ENCODE data around the gene CAPN10. TPM values are rescaled to one million over a fixed set of nuclear protein-coding genes. Genes with fewer than 3 reads are reported as not detected.
A peak's percentile ranks its signal among the peaks of the same experiment; 100 is the strongest.

The CAPN10 gene
- total and polyA plus RNA-seq, 4 donors, result 28.2 to 42.9 (median 33.5) TPM

DNA sequence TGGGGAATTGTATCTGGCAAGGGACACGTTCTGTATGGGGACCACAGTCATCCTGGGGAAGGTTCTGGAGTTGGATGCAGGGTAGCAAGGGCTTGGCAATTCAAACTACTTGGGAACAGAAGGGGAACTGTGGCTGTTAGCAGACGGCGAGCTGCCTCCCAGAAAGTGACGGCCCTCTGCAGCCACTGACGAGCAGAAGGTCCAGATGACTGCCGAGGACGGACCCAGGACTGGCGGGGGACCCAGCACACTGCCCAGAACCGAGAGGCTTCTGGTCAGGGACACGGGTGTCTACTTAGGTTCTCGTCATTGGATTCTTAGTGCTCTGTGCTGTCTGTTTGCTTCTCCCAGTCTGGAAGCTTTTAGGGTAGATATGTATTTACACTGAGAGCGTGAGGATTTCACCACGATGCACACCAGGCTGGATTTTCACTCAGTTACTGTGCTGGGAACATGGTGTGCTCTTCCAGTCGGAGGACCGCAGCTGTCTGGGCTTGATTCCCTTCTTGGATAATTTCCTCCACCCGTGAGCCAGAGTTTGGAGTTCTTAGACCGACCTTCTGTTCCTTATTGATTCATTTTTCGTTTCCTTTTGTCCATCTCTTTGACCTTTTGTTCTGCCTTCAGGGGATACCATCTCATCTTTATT, 52.1 kb downstream of the CAPN10 start:
- TF ChIP-seq, protein P1, sequence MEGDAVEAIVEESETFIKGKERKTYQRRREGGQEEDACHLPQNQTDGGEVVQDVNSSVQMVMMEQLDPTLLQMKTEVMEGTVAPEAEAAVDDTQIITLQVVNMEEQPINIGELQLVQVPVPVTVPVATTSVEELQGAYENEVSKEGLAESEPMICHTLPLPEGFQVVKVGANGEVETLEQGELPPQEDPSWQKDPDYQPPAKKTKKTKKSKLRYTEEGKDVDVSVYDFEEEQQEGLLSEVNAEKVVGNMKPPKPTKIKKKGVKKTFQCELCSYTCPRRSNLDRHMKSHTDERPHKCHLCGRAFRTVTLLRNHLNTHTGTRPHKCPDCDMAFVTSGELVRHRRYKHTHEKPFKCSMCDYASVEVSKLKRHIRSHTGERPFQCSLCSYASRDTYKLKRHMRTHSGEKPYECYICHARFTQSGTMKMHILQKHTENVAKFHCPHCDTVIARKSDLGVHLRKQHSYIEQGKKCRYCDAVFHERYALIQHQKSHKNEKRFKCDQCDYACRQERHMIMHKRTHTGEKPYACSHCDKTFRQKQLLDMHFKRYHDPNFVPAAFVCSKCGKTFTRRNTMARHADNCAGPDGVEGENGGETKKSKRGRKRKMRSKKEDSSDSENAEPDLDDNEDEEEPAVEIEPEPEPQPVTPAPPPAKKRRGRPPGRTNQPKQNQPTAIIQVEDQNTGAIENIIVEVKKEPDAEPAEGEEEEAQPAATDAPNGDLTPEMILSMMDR (IDR thresholded peaks at IDR 0.05; ENCODE audit: control extremely low read depth, extremely low read depth), result no peak
- Histone ChIP-seq H3K27ac (ENCODE audit: low read depth in 1 of 2, low read length in 1 of 2) (no peak overlapping the region), H3K9ac (ENCODE audit: insufficient read depth in 1 of 2, low read length in 2 of 2) (no peak overlapping the region), H3K4me3 (no peak overlapping the region), H3K4me1 (ENCODE audit: control insufficient read depth in 5 of 5, insufficient read depth in 5 of 5, low read length in 5 of 5) (no peaks in the 10 kb centered on the region), H3K27me3 (ENCODE audit: control insufficient read depth in 3 of 3, insufficient read depth in 3 of 3, low read length in 2 of 3) (peaks cover 0 to 8% (median 0%) of the 10 kb centered on the region in 3 donors), H3K9me3 (ENCODE audit: control insufficient read depth in 4 of 4, insufficient read depth in 3 of 4, low read length in 3 of 4) (peaks cover 0 to 11% (median 2%) of the 10 kb centered on the region in 4 donors), H3K36me3 (ENCODE audit: control insufficient read depth in 4 of 4, insufficient read depth in 4 of 4, low read length in 4 of 4) (no peaks in the 10 kb centered on the region)
- no peak for ATAC-seq (ENCODE audit: insufficient read depth, low FRiP score)
- 73 to 78% methylated on average over 18 of the region's 18 CpGs for WGBS, 2 donors
- DNase-seq, result no peak

DNA sequence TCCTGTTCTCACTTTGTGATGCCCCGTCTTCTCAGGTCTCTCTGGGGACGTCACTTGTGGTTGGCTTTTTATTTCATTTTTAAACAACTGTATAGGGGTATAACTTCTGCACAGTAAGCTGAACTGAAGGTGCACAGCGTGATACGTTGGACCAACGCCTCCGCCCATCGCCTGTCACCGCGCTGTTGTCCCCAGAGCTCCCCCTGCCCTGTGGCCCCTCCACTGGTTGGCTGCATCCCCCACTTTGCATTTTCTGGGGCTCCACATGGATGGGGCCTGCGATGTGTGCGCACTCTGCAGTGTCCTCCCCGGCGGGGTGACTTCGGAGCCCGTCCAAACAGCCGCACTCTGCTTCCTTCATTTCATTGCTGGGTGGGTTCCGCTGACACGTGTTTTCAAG, 53.0 kb downstream of the CAPN10 start:
- DNase-seq (no peak), ATAC-seq (ENCODE audit: insufficient read depth, low FRiP score) (no peak)
- peaks cover 0 to 5% (median 0%) of the 10 kb centered on the region in 4 donors for H3K9me3 ChIP-seq (ENCODE audit: control insufficient read depth in 4 of 4, insufficient read depth in 3 of 4, low read length in 3 of 4)
- no peak overlapping the region for H3K27ac ChIP-seq (ENCODE audit: low read depth in 1 of 2, low read length in 1 of 2)
- H3K9ac ChIP-seq (ENCODE audit: insufficient read depth in 1 of 2, low read length in 2 of 2), result no peak overlapping the region
- H3K27me3 ChIP-seq (ENCODE audit: control insufficient read depth in 3 of 3, insufficient read depth in 3 of 3, low read length in 2 of 3), result peaks cover 0 to 8% (median 0%) of the 10 kb centered on the region in 3 donors
- WGBS, 2 donors, result 90 to 94% methylated on average over 18 of the region's 18 CpGs
- no peaks in the 10 kb centered on the region for H3K4me1 ChIP-seq (ENCODE audit: control insufficient read depth in 5 of 5, insufficient read depth in 5 of 5, low read length in 5 of 5)
- TF ChIP-seq, protein P1 (IDR thresholded peaks at IDR 0.05; ENCODE audit: control extremely low read depth, extremely low read depth), result no peak
- H3K36me3 ChIP-seq (ENCODE audit: control insufficient read depth in 4 of 4, insufficient read depth in 4 of 4, low read length in 4 of 4), result no peaks in the 10 kb centered on the region
- no peak overlapping the region for H3K4me3 ChIP-seq

DNA sequence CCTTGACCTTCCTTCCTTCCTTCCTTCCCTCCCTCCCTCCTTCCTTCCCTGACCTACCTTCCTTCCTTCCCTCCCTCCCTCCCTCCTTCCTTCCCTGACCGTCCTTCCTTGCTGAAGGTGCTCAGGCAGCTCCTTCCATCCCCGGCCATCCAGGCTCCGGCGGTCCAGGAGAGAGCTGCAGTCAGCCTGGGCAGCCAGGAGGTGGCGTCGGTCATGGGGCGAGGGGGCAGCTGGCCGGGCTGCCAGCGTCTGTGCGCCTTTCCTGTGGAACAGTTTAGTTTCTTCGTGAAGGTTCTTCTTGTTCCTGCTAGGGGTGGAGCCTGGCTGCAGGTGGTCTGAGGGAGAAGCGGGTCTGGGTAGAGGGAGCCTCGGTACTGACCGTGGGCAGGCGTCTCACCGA, 54.4 kb downstream of the CAPN10 start:
- Histone ChIP-seq H3K36me3 (ENCODE audit: control insufficient read depth in 4 of 4, insufficient read depth in 4 of 4, low read length in 4 of 4) (no peaks in the 10 kb centered on the region), H3K27ac (ENCODE audit: low read depth in 1 of 2, low read length in 1 of 2) (no peak overlapping the region), H3K4me1 (ENCODE audit: control insufficient read depth in 5 of 5, insufficient read depth in 5 of 5, low read length in 5 of 5) (no peaks in the 10 kb centered on the region), H3K9ac (ENCODE audit: insufficient read depth in 1 of 2, low read length in 2 of 2) (no peak overlapping the region), H3K4me3 (no peak overlapping the region), H3K9me3 (ENCODE audit: control insufficient read depth in 4 of 4, insufficient read depth in 3 of 4, low read length in 3 of 4) (peaks cover 0 to 2% (median 0%) of the 10 kb centered on the region in 4 donors), H3K27me3 (ENCODE audit: control insufficient read depth in 3 of 3, insufficient read depth in 3 of 3, low read length in 2 of 3) (peaks cover 0 to 8% (median 2%) of the 10 kb centered on the region in 3 donors)
- WGBS, 2 donors, result 24 to 27% methylated on average over 16 of the region's 16 CpGs
- ATAC-seq (ENCODE audit: insufficient read depth, low FRiP score), result no peak
- DNase-seq, result peak; percentile 15 to 48 (median 24)
- TF ChIP-seq, protein P1 (IDR thresholded peaks at IDR 0.05; ENCODE audit: control extremely low read depth, extremely low read depth), result peak; percentile 3
